Ascending aorta (tissue), 2 donors: ENCODE data around the gene WDR11. TPM values are rescaled to one million over a fixed set of nuclear protein-coding genes. Genes with fewer than 3 reads are reported as not detected.

ENCODE experiments used
- DNase-seq, 2 donors: peaks; one replicate each; pipeline ENCODE4 v3.0.0-alpha.2; 2019; ENCODE audit warnings: low spot score in 2 of 2
- H3K27ac ChIP-seq, 2 donors: fragments of 200-600 bp; sonication (generic); one replicate each; pipeline ENCODE4 v1.5.1; 2016 to 2017; ENCODE audit warnings: mild to moderate bottlenecking in 1 of 2
- H3K27me3 ChIP-seq: fragments of 200-600 bp; sonication (generic); one replicate; pipeline ENCODE4 v1.5.1; 2017
- H3K36me3 ChIP-seq, 2 donors: fragments of 200-600 bp; sonication (generic); one replicate each; pipeline ENCODE4 v1.5.1; 2016
- H3K4me1 ChIP-seq, 2 donors: fragments of 200-600 bp; sonication (generic); one replicate each; pipeline ENCODE4 v1.5.1; 2016 to 2017; ENCODE audit warnings: mild to moderate bottlenecking in 1 of 2
- H3K4me3 ChIP-seq, 2 donors: fragments of 200-600 bp; sonication (generic); one replicate each; pipeline ENCODE4 v1.5.1; 2016 to 2017; ENCODE audit warnings: mild to moderate bottlenecking in 1 of 2
- H3K9me3 ChIP-seq, 2 donors: fragments of 200-600 bp; sonication (generic); one replicate each; pipeline ENCODE4 v1.5.1; 2016
- CTCF ChIP-seq, 3 experiments: fragments of 200-600 bp in 2 of 3; fragments of 450-650 bp in 1 of 3; sonication (generic) in 2 of 3; IDR thresholded peaks; one replicate each; pipeline ENCODE4 v1.5.1; 2016 to 2019; ENCODE audit warnings: antibody characterized with exemption in 3 of 3, mild to moderate bottlenecking in 1 of 3, moderate library complexity in 1 of 3
- intact Hi-C: fragments of 100-400 bp; cut with DNase I; formaldehyde crosslinking; loops from one replicate; pipeline ENCODE4 v1.15.1; 2023
- total RNA-seq: library from RNA; depleted of rRNA; stranded (reverse); fragments of >200 nt; gene quantifications from one replicate; pipeline ENCODE4 v1.1.0, GENCODE V29; 2016

WDR11 gene
- total RNA-seq, 1 donor from 2014 or later: 10.2 TPM

- intact Hi-C loops: loop anchor here (2.0 to 5.0 kb wide), 3 partner anchors 792 to 959 kb away; no protein-coding TSS in a partner anchor
- Histone ChIP-seq H3K4me3 (no peak overlapping the region), H3K27me3 (no peaks in the 10 kb centered on the region), H3K9me3 (no peaks in the 10 kb centered on the region), H3K4me1 (no peaks in the 10 kb centered on the region), H3K36me3 (no peaks in the 10 kb centered on the region), H3K27ac (no peak overlapping the region)
- peak in 1 of 2 donors; percentile 86 for DNase-seq
- TF ChIP-seq CTCF (IDR thresholded peaks at IDR 0.05): peak; percentile 75 to 84 (median 80)
Observed at GRCh38 chr10:120942806-120943413, 91.7 kb downstream of the WDR11 start.

- TF ChIP-seq CTCF (IDR thresholded peaks at IDR 0.05): no peak
- no peaks in the 10 kb centered on the region for H3K36me3 ChIP-seq
- no peaks in the 10 kb centered on the region for H3K9me3 ChIP-seq
- no peak overlapping the region for H3K27ac ChIP-seq
- intact Hi-C loops: loop anchor here (2.0 to 5.0 kb wide), 3 partner anchors 791 to 959 kb away; no protein-coding TSS in a partner anchor
- H3K4me3 ChIP-seq: no peak overlapping the region
- no peaks in the 10 kb centered on the region for H3K27me3 ChIP-seq
- H3K4me1 ChIP-seq: no peaks in the 10 kb centered on the region
- DNase-seq: no peak
Observed at GRCh38 chr10:120943542-120943941, 92.4 kb downstream of the WDR11 start.

- no peaks in the 10 kb centered on the region for H3K27me3 ChIP-seq
- no peaks in the 10 kb centered on the region for H3K9me3 ChIP-seq
- H3K36me3 ChIP-seq: no peaks in the 10 kb centered on the region
- no peak for TF ChIP-seq CTCF (IDR thresholded peaks at IDR 0.05)
- H3K4me3 ChIP-seq: no peak overlapping the region
- peaks cover 6 to 7% of the 10 kb centered on the region in 2 donors for H3K4me1 ChIP-seq
- intact Hi-C loops: loop anchor here (5.0 kb wide), 1 partner anchor 958 kb away; no protein-coding TSS in a partner anchor
- DNase-seq: no peak
- no peak overlapping the region for H3K27ac ChIP-seq
Observed at GRCh38 chr10:120944586-120945125, 93.5 kb downstream of the WDR11 start.

GRCh38 chr10:120945182-120945581, 94.0 kb downstream of the WDR11 start:
- no peak overlapping the region for H3K4me3 ChIP-seq
- H3K27ac ChIP-seq: no peak overlapping the region
- intact Hi-C loops: no loop called here
- H3K36me3 ChIP-seq: no peaks in the 10 kb centered on the region
- peaks cover 7 to 10% of the 10 kb centered on the region in 2 donors for H3K4me1 ChIP-seq
- no peak for DNase-seq
- no peaks in the 10 kb centered on the region for H3K27me3 ChIP-seq
- TF ChIP-seq CTCF (IDR thresholded peaks at IDR 0.05): no peak
- H3K9me3 ChIP-seq: no peaks in the 10 kb centered on the region

GRCh38 chr10:120945801-120946302, 94.7 kb downstream of the WDR11 start:
- no peaks in the 10 kb centered on the region for H3K36me3 ChIP-seq
- no peak overlapping the region for H3K4me3 ChIP-seq
- H3K9me3 ChIP-seq: no peaks in the 10 kb centered on the region
- intact Hi-C loops: no loop called here
- no peak for TF ChIP-seq CTCF (IDR thresholded peaks at IDR 0.05)
- H3K27me3 ChIP-seq: no peaks in the 10 kb centered on the region
- peaks cover 7 to 10% of the 10 kb centered on the region in 2 donors for H3K4me1 ChIP-seq
- no peak for DNase-seq
- H3K27ac ChIP-seq: no peak overlapping the region
